ENCODE data around the gene POLQ.
"Not testable (repeated sequence)": the region's sequence is repeated elsewhere in the genome, so short reads cannot be mapped to it uniquely, and the experiment has no call there.

The POLQ gene

DNA sequence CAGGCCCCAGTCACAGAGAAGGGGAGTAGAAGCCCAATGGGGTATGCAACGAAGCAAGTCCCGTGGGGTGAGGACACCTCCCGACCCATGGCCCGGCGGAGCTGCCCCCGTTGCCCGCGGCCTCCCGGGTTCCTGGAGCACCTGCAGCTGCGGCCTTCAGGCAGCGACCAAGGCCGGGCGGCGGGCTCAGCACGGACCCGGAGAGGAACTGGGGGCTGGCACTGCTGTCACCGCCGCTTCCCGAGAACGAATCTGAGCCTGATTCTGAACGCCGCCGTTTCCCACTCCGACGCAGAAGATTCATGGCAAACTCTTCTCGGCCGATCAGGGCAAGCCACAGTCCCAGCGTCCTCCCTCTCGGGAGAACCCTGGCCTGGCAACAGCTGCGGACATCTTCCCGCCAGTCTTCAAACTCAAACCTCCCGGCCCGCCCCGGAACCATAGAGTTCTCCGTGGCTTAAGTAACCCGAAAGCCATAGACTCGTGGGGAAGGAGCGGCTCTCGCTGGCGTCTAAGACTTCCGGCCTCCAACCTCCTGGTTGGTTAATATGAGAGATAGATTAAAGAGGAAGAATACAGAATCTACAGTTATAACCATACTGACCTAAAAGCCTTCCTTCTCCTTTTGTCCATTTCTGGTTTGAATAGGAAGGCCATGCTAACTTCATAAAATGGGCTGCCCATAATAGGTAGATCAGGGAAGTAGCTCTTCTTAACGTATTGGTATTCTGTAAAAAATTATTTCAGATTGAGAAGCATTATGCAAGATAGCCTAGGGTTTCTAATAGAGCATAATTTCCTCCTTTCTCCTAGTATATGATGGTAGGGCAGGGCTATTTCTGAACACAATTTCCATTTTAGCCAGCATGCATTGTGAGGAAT lies at the start of gene POLQ:
TSS of gene POLQ (minus strand) at position 415 of the 882 bp plus-strand sequence. CDS start at position 304, 111 bp downstream.
- peak; percentile 65 to 71 for DNase-seq (ENCODE audit: low read depth in 1 of 2, low spot score in 1 of 2)

DNA sequence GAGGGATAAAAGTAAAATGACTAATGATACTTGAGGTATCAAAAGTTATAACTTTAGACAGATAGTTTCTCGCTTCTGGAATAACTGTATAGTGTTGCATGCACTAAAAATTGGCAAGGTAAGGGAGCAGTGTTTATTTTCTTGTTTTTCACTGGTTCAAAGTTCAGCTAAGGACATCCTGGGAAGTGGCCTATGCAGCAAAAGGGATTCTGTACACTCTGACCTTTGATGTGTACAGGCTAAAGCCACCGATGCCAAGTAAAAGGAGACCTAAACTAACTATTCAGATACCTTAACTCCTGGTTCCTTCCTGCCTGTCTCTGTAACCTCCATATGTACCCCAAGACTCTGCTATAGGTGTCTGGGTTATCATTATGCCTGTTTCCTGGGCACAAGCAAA lies 49.1 kb upstream of the POLQ start:
- no peak for DNase-seq (ENCODE audit: low read depth in 1 of 2, low spot score in 1 of 2)

DNA sequence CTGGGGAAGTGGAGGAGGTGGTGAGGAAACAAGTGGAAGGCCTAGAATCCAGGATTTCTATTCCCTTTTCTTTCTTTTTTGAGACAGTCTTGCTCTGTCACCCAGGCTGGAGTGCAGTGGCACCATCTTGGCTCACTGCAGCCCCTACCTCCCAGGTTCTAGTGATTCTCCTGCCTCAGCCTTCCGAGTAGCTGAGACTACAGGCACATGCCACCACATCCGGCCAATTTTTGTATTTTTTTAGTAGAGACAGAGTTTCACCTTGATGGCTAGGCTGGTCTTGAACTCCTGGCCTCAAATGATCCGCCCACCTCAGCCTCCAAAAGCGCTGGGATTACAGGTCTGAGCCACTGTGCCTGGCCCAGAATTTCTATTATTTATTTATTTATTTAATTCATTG lies 48.0 kb upstream of the POLQ start:
- DNase-seq (ENCODE audit: low read depth in 1 of 2, low spot score in 1 of 2) = not testable (repeated sequence)

GRCh38 chr3:121592856-121593702 lies 47.3 kb upstream of the POLQ start, which contains the start of gene FBXO40:
FBXO40 (plus strand) TSS chr3:121593379; CDS start chr3:121620576, 27,197 bp downstream.
- no peak for DNase-seq (ENCODE audit: low read depth in 1 of 2, low spot score in 1 of 2)

GRCh38 chr3:121584418-121584817 lies 38.6 kb upstream of the POLQ start:
- no peak for DNase-seq (ENCODE audit: low read depth in 1 of 2, low spot score in 1 of 2)

DNA sequence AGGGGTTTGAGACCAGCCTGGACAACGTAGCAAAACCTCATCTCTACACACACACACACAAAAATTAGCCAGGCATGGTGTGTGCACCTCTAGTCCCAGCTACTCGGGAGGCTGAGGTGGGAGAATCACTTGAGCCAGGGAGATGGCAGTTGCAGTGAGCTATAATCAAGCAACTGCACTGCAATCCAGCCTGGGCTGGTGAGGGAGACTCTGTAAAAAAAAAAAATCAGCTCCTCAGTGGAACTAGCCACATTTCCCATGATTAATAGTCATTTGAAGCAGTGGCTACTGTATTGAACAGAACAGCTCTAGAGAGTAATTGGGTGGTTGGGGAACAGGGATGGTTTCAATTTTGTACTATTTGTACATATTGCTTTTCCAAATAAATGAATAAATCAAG lies 35.9 kb upstream of the POLQ start:
- no peak for DNase-seq (ENCODE audit: low read depth in 1 of 2, low spot score in 1 of 2)

DNA sequence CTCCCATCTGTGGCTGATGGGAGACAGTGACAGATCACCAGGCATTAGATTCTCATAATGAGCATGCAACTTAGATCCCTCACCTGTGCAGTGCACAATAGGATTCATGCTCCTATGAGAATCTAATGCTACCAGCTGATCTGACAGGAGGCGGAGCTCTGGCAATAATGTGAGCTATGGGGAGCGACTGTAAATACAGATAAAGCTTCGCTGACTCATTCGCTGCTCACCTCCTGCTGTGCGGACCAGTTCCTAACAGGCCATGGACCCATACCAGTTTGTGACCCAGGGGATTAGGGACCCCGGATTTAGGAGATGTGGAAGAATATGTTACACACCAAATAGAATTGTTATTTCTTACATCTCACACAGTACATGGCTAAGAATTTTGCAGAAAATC lies 28.7 kb upstream of the POLQ start:
- DNase-seq (ENCODE audit: low read depth in 1 of 2, low spot score in 1 of 2) = no peak

GRCh38 chr3:121567649-121568048 lies 21.9 kb upstream of the POLQ start, which contains the start of gene ARGFX:
ARGFX (plus strand) TSS chr3:121567949; CDS start chr3:121570714, 2,765 bp downstream.
- DNase-seq (ENCODE audit: low read depth in 1 of 2, low spot score in 1 of 2) = no peak

GRCh38 chr3:121566773-121567172 lies 21.0 kb upstream of the POLQ start:
- no peak for DNase-seq (ENCODE audit: low read depth in 1 of 2, low spot score in 1 of 2)

DNA sequence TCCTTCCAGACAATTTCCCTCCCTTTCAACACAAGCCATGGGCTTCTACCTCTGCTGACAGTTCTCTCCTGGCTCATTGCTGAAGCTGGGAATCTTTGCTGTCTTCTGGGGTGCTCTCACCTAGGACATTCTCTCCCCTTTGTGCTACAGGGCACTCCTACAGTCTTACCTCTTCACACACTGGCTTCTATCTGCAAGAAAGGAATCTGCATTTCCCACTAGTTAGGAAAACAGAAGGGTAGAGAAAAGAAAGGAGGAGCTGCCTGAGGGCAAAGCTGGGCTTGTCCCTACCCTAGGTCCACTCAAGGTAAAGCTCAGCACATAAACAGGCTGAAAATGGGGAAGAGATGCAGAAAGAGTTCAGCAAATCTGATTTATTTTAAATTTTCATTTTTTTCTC lies 16.4 kb upstream of the POLQ start:
- no peak for DNase-seq (ENCODE audit: low read depth in 1 of 2, low spot score in 1 of 2)

DNA sequence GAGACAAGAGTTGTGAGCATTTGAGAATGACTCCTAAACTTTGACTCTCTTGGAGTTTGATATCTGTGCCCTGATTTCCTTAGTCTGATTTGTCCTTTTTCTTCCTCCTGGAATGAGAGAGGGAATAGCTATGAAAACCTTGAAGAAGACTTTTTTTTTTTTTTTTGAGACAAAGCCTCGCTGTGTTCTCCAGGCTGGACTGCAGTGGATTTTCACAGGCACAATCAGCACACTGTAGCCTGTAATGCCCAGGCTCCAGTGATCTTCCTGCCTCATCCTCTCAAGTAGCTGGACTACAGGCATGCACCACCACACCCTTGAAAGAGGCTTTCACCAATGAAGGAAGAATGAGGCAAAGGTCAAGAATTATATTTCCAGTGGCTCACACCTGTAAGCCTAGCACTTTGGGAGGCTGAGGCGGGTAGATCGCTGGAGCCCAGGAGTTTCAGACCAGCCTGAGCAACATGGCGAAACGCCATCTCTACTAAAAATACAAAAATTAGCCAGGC lies 11.7 kb upstream of the POLQ start:
- DNase-seq (ENCODE audit: low read depth in 1 of 2, low spot score in 1 of 2) = no peak

GRCh38 chr3:121552797-121553196 lies 7.0 kb upstream of the POLQ start:
- no peak for DNase-seq (ENCODE audit: low read depth in 1 of 2, low spot score in 1 of 2)

GRCh38 chr3:121552379-121552778 lies 6.6 kb upstream of the POLQ start:
- DNase-seq (ENCODE audit: low read depth in 1 of 2, low spot score in 1 of 2) = no peak

GRCh38 chr3:121545049-121545573 lies 677 bp downstream of the POLQ start:
- DNase-seq (ENCODE audit: low read depth in 1 of 2, low spot score in 1 of 2) = no peak

DNA sequence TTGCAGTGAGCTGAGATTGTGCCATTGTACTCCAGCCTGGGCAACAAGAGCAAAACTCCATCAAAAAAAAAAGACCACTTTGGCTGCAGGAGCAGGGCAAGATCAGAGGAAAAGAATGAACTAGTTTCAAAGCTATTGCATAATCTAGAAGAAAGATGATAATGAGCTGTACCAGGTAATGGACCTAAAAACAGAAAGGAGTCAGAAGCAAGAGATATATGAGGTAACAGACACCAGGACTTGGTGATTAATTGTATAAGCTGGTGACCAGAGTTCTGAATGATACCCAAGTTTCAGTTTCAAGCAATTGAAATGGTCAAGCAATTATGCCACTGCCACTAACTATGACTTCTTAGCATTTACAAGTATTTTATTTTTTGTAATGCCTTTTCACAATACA lies 2.9 kb downstream of the POLQ start:
- no peak for DNase-seq (ENCODE audit: low read depth in 1 of 2, low spot score in 1 of 2)

DNA sequence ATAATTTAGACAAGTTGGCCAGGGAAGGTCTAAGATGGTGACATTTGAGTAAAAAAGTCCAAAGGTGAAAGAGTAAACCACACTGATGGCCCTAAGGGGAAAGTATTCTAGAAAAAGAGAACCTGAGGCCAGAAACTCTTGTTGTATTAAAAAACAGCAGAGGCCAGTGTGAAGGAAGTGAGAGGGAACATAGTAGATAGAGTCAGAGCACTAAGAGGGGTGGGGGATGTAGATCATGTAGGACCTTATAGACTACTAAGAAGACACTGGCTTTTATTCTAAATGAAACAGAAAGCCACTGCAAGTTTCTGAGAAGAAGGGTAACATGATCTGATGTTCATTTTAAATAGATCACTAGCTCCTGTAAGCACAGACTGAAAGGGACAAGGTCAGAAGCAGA lies 14.5 kb downstream of the POLQ start:
- DNase-seq (ENCODE audit: low read depth in 1 of 2, low spot score in 1 of 2) = no peak

GRCh38 chr3:121529308-121529707 lies 16.5 kb downstream of the POLQ start:
- no peak for DNase-seq (ENCODE audit: low read depth in 1 of 2, low spot score in 1 of 2)

DNA sequence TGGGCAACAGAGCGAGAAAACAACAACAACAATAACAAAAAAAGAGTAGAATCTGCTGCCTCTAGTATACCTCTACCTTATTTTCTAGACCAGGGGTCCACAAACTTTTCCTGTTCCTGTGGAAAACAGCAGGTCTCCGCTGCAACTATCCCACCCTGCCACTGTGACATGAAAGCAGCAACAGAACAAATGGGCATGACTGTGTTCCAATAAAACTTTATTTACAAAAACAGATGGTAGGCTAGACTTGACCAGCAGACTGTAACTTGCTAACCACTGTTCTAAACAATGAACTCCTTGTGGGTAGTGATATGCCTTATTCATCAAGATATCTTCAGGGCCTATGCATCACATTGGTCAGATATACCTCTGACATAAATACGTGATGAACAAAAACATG lies 25.3 kb downstream of the POLQ start:
- no peak for DNase-seq (ENCODE audit: low read depth in 1 of 2, low spot score in 1 of 2)

DNA sequence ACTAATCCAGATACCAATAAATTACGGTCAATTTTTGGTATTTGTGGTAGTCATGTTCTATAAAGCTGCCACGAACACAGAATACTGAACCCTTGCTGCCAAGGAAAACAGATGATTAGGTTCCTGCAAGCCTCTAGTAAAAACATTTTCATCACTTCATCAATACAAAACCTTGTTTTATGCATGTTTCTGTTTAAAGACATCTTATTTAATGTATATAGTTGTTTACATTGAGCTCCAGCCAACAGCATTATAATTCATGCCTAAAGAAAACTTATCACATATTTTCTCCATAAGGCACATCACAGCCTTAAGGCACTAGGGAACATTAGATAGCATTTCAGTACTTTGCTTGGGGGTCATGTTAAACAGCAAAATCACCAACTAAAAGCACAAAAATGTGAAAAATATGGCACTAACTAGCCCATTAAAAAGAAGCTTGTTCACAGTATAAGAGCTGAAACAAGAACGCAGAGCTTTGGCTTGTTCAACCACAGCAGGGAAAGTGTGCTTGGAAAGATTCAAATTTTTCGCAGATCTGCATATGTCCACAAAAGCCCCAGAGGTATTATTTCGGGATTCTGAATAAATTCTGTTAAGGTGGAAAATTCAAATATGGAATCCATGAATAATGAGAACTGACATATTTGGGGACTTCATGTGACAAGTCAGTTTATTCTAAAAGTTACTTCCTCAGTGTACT lies 27.7 kb downstream of the POLQ start:
- no peak for DNase-seq (ENCODE audit: low read depth in 1 of 2, low spot score in 1 of 2)

GRCh38 chr3:121515862-121516261 lies 29.9 kb downstream of the POLQ start:
- no peak for DNase-seq (ENCODE audit: low read depth in 1 of 2, low spot score in 1 of 2)

DNA sequence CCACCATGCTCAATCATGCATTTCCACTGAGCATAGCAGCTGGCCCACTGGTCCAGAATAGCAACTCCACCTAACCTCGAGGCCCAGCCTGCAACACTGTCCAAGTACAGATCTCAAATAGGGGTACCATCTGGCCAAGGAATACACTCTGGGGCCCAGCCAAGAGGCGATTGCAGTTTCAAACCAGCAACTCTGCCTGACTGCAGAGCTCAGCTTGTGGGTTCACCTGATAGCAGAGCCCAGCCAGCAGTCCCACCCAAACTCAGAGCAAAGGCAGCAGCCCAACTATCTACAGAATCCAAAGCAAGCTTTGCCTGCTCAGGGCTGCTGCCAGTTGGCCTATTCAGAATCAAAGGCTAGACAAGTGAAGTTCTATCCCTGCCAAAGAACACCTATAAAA lies 30.5 kb downstream of the POLQ start:
- DNase-seq (ENCODE audit: low read depth in 1 of 2, low spot score in 1 of 2) = no peak

Measured in stimulated activated CD4-positive, alpha-beta T cell treated with anti-CD3 and anti-CD28 coated beads, Interleukin-15, amount 100 ng/mL, for 1 hour (primary cell).